Measurements from ENCODE around the gene LYZL6.
A peak's percentile ranks its signal among the peaks of the same experiment; 100 is the strongest.

Gene LYZL6

GRCh38 chr17:35895636-35896587 lies 47.6 kb downstream of the LYZL6 start:
- no peaks in the 10 kb centered on the region for H3K79me2 ChIP-seq (ENCODE audit: control insufficient read depth, insufficient read depth, low read length, unreplicated experiment)
- H3K27me3 ChIP-seq (ENCODE audit: insufficient read depth, low read length) = no peaks in the 10 kb centered on the region
- H3K27ac ChIP-seq (ENCODE audit: low read depth, low read length) = peak overlapping the region; percentile 80
- H3K4me3 ChIP-seq (ENCODE audit: low read depth, low read length) = no peak overlapping the region
- H3K4me1 ChIP-seq (ENCODE audit: control insufficient read depth, insufficient read depth, low read length, unreplicated experiment) = peaks cover 31% of the 10 kb centered on the region
- no peaks in the 10 kb centered on the region for H3K36me3 ChIP-seq (ENCODE audit: insufficient read depth, low read length)
- no peak overlapping the region for H2AFZ ChIP-seq (ENCODE audit: low read length, unreplicated experiment)

DNA sequence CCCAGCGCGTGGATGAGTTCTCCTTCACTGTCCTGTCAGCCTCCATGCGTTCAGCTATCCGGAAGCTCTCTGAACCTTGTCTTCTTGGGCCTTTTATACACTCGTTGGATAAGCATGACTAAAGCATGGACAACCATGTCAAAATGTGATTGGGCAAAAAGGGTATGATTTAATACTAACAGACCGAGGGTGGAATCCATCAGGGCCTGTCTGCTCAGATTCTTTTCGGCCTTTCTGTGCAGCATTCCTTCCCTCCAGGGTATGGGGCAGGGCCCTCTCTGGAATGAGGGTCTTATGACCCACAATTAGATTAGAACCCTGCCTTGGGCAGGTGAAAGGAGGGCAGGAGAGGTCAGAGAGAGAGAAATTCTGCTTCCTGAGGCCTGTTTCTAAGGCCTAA lies 49.3 kb downstream of the LYZL6 start:
- H3K4me1 ChIP-seq (ENCODE audit: control insufficient read depth, insufficient read depth, low read length, unreplicated experiment) = peaks cover 42% of the 10 kb centered on the region
- H2AFZ ChIP-seq (ENCODE audit: low read length, unreplicated experiment) = no peak overlapping the region
- no peaks in the 10 kb centered on the region for H3K79me2 ChIP-seq (ENCODE audit: control insufficient read depth, insufficient read depth, low read length, unreplicated experiment)
- H3K27me3 ChIP-seq (ENCODE audit: insufficient read depth, low read length) = no peaks in the 10 kb centered on the region
- no peaks in the 10 kb centered on the region for H3K36me3 ChIP-seq (ENCODE audit: insufficient read depth, low read length)
- no peak overlapping the region for H3K27ac ChIP-seq (ENCODE audit: low read depth, low read length)
- no peak overlapping the region for H3K4me3 ChIP-seq (ENCODE audit: low read depth, low read length)

DNA sequence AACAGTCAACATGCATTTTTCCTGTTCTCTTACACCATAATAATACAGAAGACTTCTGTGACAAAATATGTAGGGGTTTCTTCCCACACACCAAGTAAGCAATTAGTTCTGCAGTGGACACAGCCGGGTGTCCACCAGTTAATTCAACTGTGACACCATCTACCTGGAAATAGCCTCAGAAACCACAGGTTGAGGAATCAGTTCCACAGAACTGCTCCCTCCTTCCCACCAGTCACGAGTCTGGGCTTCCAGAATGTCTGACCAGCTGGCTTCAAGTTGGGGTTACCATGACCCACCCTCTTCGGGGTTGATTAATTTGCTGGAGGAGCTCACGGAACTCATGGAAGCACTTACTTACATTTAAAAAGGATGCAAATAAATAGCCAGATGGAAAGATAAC lies 49.8 kb downstream of the LYZL6 start:
- Histone ChIP-seq H3K27me3 (ENCODE audit: insufficient read depth, low read length) (no peaks in the 10 kb centered on the region), H3K36me3 (ENCODE audit: insufficient read depth, low read length) (no peaks in the 10 kb centered on the region), H2AFZ (ENCODE audit: low read length, unreplicated experiment) (no peak overlapping the region), H3K79me2 (ENCODE audit: control insufficient read depth, insufficient read depth, low read length, unreplicated experiment) (no peaks in the 10 kb centered on the region), H3K27ac (ENCODE audit: low read depth, low read length) (no peak overlapping the region), H3K4me3 (ENCODE audit: low read depth, low read length) (no peak overlapping the region), H3K4me1 (ENCODE audit: control insufficient read depth, insufficient read depth, low read length, unreplicated experiment) (peaks cover 42% of the 10 kb centered on the region)

GRCh38 chr17:35892091-35893035 lies 51.1 kb downstream of the LYZL6 start:
- peak overlapping the region; percentile 65 for H2AFZ ChIP-seq (ENCODE audit: low read length, unreplicated experiment)
- peak overlapping the region; percentile 75 for H3K27ac ChIP-seq (ENCODE audit: low read depth, low read length)
- peaks cover 38% of the 10 kb centered on the region for H3K4me1 ChIP-seq (ENCODE audit: control insufficient read depth, insufficient read depth, low read length, unreplicated experiment)
- H3K27me3 ChIP-seq (ENCODE audit: insufficient read depth, low read length) = no peaks in the 10 kb centered on the region
- no peaks in the 10 kb centered on the region for H3K79me2 ChIP-seq (ENCODE audit: control insufficient read depth, insufficient read depth, low read length, unreplicated experiment)
- no peak overlapping the region for H3K4me3 ChIP-seq (ENCODE audit: low read depth, low read length)
- H3K36me3 ChIP-seq (ENCODE audit: insufficient read depth, low read length) = no peaks in the 10 kb centered on the region

GRCh38 chr17:35891269-35891668 lies 52.2 kb downstream of the LYZL6 start:
- no peak overlapping the region for H3K27ac ChIP-seq (ENCODE audit: low read depth, low read length)
- no peak overlapping the region for H3K4me3 ChIP-seq (ENCODE audit: low read depth, low read length)
- H3K4me1 ChIP-seq (ENCODE audit: control insufficient read depth, insufficient read depth, low read length, unreplicated experiment) = peaks cover 37% of the 10 kb centered on the region
- H3K79me2 ChIP-seq (ENCODE audit: control insufficient read depth, insufficient read depth, low read length, unreplicated experiment) = no peaks in the 10 kb centered on the region
- no peaks in the 10 kb centered on the region for H3K36me3 ChIP-seq (ENCODE audit: insufficient read depth, low read length)
- no peaks in the 10 kb centered on the region for H3K27me3 ChIP-seq (ENCODE audit: insufficient read depth, low read length)
- no peak overlapping the region for H2AFZ ChIP-seq (ENCODE audit: low read length, unreplicated experiment)

GRCh38 chr17:35890774-35891155 lies 52.7 kb downstream of the LYZL6 start:
- no peaks in the 10 kb centered on the region for H3K36me3 ChIP-seq (ENCODE audit: insufficient read depth, low read length)
- no peak overlapping the region for H2AFZ ChIP-seq (ENCODE audit: low read length, unreplicated experiment)

GRCh38 chr17:35889818-35890773 lies 53.4 kb downstream of the LYZL6 start:
- Histone ChIP-seq H3K27me3 (ENCODE audit: insufficient read depth, low read length) (no peaks in the 10 kb centered on the region), H3K27ac (ENCODE audit: low read depth, low read length) (peak overlapping the region; percentile 67), H3K4me3 (ENCODE audit: low read depth, low read length) (peak overlapping the region; percentile 23; the same call in 1 of the 2 replicates), H3K79me2 (ENCODE audit: control insufficient read depth, insufficient read depth, low read length, unreplicated experiment) (no peaks in the 10 kb centered on the region), H3K36me3 (ENCODE audit: insufficient read depth, low read length) (no peaks in the 10 kb centered on the region), H2AFZ (ENCODE audit: low read length, unreplicated experiment) (peak overlapping the region; percentile 70), H3K4me1 (ENCODE audit: control insufficient read depth, insufficient read depth, low read length, unreplicated experiment) (peaks cover 25% of the 10 kb centered on the region)

More at GRCh38 chr17:35890774-35891155, 52.7 kb downstream of the LYZL6 start:
- Histone ChIP-seq H3K4me3 (ENCODE audit: low read depth, low read length) (no peak overlapping the region), H3K79me2 (ENCODE audit: control insufficient read depth, insufficient read depth, low read length, unreplicated experiment) (no peaks in the 10 kb centered on the region), H3K27me3 (ENCODE audit: insufficient read depth, low read length) (no peaks in the 10 kb centered on the region), H3K27ac (ENCODE audit: low read depth, low read length) (no peak overlapping the region), H3K4me1 (ENCODE audit: control insufficient read depth, insufficient read depth, low read length, unreplicated experiment) (peaks cover 32% of the 10 kb centered on the region)

GRCh38 chr17:35889241-35889640 lies 54.3 kb downstream of the LYZL6 start:
- Histone ChIP-seq H3K36me3 (ENCODE audit: insufficient read depth, low read length) (no peaks in the 10 kb centered on the region), H3K27ac (ENCODE audit: low read depth, low read length) (no peak overlapping the region), H3K27me3 (ENCODE audit: insufficient read depth, low read length) (no peaks in the 10 kb centered on the region), H3K4me1 (ENCODE audit: control insufficient read depth, insufficient read depth, low read length, unreplicated experiment) (peaks cover 23% of the 10 kb centered on the region), H2AFZ (ENCODE audit: low read length, unreplicated experiment) (no peak overlapping the region), H3K4me3 (ENCODE audit: low read depth, low read length) (no peak overlapping the region), H3K79me2 (ENCODE audit: control insufficient read depth, insufficient read depth, low read length, unreplicated experiment) (no peaks in the 10 kb centered on the region)

Data from ACC112 (cell line).